Stimulated activated CD8-positive, alpha-beta memory T cell treated with anti-CD3 and anti-CD28 coated beads, Interleukin-4, amount 100 ng/mL, for 1 hour (primary cell): ENCODE results near the gene RBM18.

Source experiments
- DNase-seq, 2 donors: peaks; one replicate each; pipeline ENCODE4 v3.0.0-alpha.2; 2020; ENCODE audit warnings: low read depth in 2 of 2, low spot score in 1 of 2

RBM18 gene, protein sequence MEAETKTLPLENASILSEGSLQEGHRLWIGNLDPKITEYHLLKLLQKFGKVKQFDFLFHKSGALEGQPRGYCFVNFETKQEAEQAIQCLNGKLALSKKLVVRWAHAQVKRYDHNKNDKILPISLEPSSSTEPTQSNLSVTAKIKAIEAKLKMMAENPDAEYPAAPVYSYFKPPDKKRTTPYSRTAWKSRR

GRCh38 chr9:122264360-122265148 lies at the start of gene RBM18, which contains the start of gene MRRF:
Gene RBM18 (minus strand): TSS chr9:122264840. CDS start chr9:122261492, 3,348 bp downstream.
Gene MRRF (plus strand): TSS chr9:122264882. CDS start chr9:122270892, 6,010 bp downstream.
- peak; percentile 81 for DNase-seq

DNA sequence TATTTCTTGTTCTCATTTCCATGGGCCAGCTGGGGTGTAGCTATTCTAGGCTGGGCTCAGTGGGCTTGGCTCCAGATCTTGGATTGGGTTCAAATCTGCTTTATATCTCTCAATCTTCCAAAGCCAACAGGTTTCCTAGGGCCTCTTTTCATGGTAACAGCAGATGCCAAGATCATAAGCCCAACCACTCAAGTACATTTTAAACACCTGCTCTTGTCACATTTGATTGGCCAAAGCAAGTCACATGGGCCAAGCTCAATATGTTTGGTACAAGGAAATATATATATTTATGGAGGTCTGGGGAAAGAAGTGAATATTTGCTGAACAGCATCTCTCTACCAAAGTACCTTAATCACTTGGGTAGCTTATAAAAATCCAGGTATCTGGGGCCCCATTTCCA lies 49.5 kb upstream of the RBM18 start:
- no peak for DNase-seq

DNA sequence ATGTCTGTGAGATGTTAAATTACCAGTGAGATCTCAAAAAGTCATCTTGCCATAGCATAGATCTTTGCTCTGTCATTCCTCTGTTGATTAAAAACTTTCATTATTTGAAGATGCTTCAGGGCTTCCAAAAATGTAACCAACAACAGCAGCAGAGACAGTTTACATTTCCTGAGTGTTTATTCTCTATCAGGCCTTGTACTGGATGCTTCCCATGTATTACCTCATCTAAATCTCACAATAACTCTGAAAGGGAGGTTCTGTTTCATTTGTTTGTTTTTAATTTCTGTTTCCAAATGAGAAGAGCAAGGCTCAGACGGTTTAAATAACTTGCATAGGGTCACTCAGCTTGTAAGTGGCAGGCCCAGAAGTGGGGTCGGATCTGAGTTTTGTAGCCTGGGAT lies 45.2 kb upstream of the RBM18 start:
- no peak for DNase-seq

DNA sequence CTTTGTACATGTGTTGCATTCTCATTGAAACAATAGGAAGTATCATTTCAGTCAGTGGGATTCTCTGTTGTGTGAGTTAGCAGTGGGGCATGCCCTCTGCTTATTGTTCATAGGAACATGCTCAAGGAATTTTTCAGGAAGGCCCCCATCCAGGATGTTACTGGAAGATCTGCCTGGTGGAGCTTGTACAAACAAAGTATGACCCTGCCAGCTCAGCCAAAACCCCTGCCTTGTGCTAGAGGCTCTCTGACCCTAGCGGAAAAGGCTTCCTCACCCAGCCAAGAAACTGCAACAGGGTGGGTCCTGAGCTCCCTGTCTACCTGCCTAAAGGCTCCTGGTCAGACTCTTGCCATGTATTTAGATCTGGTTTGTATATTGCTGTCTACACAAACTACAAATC lies 43.3 kb upstream of the RBM18 start:
- DNase-seq, result no peak

DNA sequence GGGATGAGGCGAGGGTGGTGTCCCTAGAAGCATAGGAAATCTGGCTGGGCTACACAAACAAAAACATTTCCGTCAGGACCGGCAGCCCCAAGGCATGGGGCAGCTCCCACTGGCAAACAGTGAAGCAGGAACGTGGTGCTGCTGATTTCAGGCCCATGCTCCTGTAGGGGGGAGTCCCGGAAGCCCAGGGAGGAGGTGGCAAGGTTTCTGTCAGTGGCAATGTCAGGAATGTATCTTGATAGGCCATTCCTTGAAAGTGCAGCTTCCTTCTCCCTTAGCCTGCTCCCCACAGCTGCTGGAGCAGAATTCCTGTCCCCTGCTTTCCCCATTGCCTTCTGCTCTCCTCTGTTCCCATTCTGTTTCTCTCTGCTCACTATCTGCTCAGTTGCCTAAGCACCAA lies 42.4 kb upstream of the RBM18 start:
- DNase-seq, result no peak

GRCh38 chr9:122302237-122303093 lies 37.8 kb upstream of the RBM18 start:
- DNase-seq, result no peak

GRCh38 chr9:122297512-122297911 lies 32.9 kb upstream of the RBM18 start:
- DNase-seq, result no peak

DNA sequence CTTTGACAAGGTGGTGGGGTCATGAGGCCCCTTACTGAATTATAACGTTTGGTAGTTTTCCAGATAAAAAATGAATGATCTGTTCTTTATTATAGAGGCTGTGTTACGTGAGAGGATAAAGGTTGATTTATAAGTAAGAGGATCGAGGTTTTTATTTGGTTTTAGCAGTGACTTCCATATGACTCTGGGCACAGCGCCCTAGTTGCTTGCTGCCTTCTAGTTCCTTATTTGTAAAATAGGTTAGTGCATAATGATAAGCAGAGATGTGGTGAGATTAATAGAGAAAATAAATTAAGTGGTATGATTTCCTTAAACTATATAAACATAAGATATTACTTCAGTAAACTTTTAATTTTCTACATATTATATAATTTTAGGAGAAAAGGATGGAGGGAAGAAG lies 29.9 kb upstream of the RBM18 start:
- no peak for DNase-seq

DNA sequence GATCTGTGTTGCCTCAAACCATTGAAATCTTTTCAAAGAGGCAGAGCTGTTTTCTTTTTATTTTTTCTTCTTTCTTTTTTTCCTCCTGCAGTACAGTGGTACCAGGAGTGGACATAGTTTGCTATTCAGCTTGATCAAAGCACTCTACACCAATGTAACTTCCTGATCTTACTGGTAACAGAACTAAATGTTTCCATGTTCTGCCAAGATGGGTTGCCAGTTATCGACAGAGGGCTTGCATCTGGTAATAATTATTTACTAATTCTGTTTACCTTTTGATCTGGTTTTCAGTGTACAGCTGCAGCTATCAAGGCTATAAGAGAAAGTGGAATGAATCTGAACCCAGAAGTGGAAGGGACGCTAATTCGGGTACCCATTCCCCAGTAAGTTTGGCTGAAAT lies 26.8 kb upstream of the RBM18 start:
- DNase-seq, result no peak

DNA sequence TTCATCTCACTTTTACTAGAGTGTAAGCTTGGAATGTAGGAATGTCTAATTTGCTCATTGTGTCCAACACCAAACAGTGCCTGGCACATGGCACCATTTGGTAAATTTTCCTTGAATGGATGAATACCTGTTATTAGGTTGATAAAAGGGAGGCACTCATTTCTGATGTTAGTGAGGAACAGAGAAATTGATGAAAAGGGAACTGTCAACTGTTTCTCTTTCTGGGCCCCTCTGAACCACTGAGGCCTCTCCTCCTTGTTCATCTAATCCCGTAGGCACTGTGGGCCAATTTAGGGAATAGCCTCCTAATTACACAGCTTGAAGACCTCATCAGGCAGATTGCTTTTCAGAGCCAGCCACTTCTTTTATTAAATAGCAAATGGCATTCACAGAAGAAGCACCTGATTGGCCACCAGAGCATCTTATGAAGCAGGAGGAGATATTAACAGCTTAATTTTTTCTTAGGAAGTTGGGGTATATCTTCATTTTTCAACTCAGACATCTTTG lies 22.6 kb upstream of the RBM18 start:
- no peak for DNase-seq

GRCh38 chr9:122286764-122287163 lies 22.1 kb upstream of the RBM18 start:
- no peak for DNase-seq

- DNase-seq, result no peak
Measured at GRCh38 chr9:122281368-122281767, 16.7 kb upstream of the RBM18 start.

DNA sequence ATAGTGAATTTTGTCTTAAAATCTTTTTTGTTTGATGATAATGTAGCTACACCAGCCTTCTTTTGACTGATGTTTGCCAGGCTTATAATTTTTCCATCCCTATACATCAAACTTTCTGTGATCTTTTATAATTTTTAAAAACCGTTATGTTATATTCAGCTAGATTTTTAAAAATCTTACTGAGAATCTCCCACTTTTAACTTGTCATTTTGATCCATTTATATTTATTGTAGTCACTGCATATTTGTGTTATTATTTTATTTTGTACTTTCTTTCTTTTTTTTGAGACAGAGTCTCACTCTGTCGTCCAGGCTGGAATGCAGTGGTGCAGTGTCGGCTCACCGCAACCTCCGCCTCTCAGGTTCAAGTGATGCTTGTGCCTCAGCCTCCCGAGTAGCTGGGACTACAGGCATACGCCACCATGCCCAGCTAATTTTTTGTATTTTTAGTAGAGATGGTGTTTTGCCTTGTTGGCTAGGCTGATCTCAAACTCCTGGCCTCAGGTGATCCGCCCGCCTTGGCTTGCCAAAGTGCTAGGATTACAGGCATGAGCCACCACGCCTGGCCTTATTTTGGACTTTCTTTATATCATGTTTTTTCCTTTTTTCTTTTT lies 12.8 kb upstream of the RBM18 start:
- DNase-seq, result no peak

DNA sequence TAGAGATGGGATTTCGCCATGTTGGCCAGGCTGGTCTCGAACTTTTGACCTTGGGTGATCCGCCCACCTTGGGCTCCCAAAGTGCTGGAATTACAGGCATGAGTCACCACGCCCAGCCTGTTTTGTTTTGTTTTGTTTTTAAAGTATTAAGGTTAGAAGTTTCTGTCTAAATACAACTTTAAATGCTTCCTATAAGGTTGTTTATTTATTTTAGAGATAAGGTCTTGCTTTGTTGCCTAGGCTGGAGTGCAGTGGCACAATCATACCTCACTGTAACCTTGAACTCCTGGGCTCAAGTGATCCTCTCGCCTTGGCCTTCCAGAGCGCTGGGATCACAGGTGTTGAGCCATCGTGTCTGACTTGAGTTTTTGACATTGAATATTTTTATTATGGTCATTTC lies 11.5 kb upstream of the RBM18 start:
- DNase-seq, result no peak

DNA sequence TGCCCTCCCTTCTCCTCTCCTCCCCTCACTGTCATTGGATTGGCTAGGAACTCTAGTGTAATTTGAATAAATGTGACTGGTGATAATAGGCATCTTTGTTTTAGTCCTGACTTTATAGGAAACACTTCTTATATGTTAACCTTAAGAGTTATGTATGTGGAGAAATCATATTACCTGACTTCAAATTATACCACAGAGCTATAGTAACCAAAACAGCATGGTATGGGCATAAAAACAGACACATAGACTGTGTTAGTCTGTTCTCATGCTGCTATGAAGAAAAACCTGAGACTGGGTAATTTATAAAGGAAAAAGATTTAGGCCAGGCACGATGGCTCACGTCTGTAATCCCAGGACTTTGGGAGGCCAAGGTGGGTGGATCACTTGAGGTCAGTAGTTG lies 9.4 kb upstream of the RBM18 start:
- DNase-seq, result no peak

DNA sequence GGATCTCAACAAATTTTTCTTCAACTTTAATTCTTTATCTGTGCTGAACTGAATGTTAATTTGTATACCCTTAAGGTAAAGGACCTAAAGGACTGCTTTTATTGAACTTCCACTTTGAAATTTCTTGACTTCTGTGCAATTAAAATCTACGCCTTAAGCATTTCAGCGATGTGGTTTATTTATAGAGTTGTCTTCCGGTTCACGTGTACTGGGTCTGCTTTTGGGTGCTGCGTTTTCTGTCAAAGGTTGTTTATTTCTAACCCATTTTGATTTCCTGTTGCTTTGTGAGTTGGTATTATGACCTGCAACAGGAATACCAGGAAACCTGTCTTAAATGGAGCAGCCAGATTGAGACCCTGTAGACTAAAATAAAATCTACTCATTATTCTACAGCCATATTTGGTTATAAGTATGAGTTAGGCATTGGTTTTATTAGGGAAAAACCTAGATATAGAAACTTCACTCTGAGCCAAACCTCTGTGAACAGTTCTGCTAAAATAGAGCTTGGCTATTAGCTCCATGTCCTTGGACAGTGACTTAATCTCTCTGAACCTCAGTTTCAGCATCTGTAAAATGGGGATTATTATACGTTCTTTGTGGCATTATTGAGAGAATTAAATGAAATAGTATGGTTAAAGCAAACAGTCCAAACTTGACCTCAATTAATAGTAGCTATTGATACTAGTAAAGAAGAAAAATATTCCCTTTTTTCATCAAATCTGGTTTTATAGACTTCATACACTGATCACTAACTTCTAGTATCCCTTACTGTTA lies 3.6 kb upstream of the RBM18 start:
- DNase-seq, result no peak

DNA sequence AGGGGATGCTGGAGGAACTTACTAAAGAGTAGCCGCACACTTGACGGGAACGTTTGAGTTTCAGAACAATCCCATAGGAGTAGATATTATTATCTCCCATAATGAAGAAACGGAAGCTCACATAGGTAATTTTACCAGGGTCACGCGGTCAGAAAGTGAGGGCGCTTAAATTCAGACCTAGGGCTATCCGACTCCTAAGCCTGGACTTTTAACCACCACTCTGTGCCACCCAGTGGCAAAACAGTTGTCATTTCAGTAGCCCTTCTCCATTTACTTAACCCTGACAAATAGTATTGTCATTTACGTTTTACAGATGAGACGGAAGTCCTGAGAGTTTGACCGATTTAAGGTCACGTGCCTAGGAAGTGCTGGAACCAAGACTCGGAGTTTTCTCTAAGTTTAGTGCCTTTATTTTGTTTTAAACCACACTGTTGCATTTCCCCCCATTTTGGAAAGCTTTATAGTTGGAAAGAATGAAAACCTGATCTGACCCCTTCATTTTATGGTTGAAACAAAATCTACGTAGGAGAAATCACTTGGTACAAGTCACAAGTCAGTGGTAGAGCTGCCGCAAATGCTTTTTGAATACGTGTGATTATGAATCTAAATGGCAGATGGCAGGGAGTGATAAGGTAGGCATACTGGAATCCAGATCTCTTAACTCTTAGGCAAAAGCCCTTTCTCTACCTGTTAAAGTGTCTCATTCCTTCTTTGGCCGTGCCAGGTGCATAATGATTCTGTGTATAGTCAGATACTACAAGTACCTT lies 692 bp upstream of the RBM18 start:
- DNase-seq, result no peak

GRCh38 chr9:122263699-122264349 lies 816 bp downstream of the RBM18 start:
- DNase-seq, result no peak

- no peak for DNase-seq
Measured at GRCh38 chr9:122262073-122262472, 2.6 kb downstream of the RBM18 start.
